Tibial nerve (tissue), 3 donors: ENCODE measurements around the gene DOK5.

Source experiments
- POLR2A ChIP-seq, 2 donors: fragments of 450-650 bp; IDR thresholded peaks; one replicate each; pipeline ENCODE4 v1.6.1; 2017; ENCODE audit warnings: antibody characterized with exemption in 2 of 2, mild to moderate bottlenecking in 2 of 2, moderate library complexity in 2 of 2
- TF ChIP-seq, protein P1 (sequence below), 5 experiments: fragments of 200-600 bp in 3 of 5; fragments of 450-650 bp in 2 of 5; sonication (generic) in 3 of 5; IDR thresholded peaks; one replicate each; pipeline ENCODE4 v1.5.1; 2016 to 2019; ENCODE audit warnings: antibody characterized with exemption in 5 of 5, mild to moderate bottlenecking in 3 of 5, moderate library complexity in 2 of 5

DNA sequence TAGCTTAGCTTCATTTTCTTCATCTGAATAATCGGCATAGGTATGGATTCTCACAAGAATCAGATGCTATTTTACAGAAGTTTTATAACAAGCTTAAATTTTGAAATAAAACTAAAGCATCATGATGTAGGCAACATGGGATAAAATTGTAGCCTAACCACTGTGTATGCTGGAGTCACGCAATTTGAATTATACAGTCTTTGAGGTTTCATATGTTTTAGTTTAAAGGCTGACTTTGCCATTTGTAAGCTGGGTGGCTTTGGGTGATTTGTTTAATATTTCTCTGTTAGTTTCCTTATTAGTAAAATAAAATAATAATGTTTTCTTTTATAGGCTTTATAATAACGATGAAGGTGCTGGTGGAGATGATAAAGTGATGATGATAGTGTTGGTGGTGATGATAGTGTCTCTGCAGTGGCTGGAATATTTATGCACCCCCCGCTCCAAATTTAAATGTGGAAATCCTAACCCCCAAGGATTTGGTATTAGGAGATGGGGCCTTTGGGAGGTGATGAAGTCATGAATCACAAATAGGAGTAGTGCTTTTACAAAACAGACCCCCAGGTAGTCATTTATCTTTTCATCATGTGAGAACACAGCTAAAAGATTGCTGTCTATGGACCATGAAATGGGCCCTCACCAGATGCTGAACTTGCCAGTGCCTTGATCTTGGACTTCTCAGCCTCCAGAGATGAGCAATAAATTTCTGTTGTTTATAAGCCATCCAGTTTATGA lies 42.0 kb downstream of the DOK5 start:
- no peak for TF ChIP-seq POLR2A (IDR thresholded peaks at IDR 0.05)
- TF ChIP-seq, protein P1, sequence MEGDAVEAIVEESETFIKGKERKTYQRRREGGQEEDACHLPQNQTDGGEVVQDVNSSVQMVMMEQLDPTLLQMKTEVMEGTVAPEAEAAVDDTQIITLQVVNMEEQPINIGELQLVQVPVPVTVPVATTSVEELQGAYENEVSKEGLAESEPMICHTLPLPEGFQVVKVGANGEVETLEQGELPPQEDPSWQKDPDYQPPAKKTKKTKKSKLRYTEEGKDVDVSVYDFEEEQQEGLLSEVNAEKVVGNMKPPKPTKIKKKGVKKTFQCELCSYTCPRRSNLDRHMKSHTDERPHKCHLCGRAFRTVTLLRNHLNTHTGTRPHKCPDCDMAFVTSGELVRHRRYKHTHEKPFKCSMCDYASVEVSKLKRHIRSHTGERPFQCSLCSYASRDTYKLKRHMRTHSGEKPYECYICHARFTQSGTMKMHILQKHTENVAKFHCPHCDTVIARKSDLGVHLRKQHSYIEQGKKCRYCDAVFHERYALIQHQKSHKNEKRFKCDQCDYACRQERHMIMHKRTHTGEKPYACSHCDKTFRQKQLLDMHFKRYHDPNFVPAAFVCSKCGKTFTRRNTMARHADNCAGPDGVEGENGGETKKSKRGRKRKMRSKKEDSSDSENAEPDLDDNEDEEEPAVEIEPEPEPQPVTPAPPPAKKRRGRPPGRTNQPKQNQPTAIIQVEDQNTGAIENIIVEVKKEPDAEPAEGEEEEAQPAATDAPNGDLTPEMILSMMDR (IDR thresholded peaks at IDR 0.05), result no peak
